HK-2 (cell line): ENCODE results near the gene HOPX.
"Not testable (repeated sequence)": the region's sequence is repeated elsewhere in the genome, so short reads cannot be mapped to it uniquely, and the experiment has no call there.

ENCODE experiments used
- DNase-seq: peaks from one replicate; pipeline ENCODE4 v3.0.0-alpha.2; 2018; ENCODE audit not compliant: unreplicated experiment

Gene HOPX

GRCh38 chr4:56681158-56681852 lies at the start of gene HOPX:
HOPX (minus strand) TSS chr4:56681296; CDS start chr4:56657816, 23,480 bp downstream.
- no peak for DNase-seq

- no peak for DNase-seq
Observed at GRCh38 chr4:56730097-56730496, 49.0 kb upstream of the HOPX start.

- DNase-seq, result no peak
Observed at GRCh38 chr4:56728512-56728911, 47.4 kb upstream of the HOPX start.

GRCh38 chr4:56727150-56727549 lies 46.1 kb upstream of the HOPX start:
- no peak for DNase-seq

- DNase-seq, result not testable (repeated sequence)
Observed at GRCh38 chr4:56726593-56726992, 45.5 kb upstream of the HOPX start.

GRCh38 chr4:56723659-56724230 lies 42.6 kb upstream of the HOPX start:
- DNase-seq, result no peak

- DNase-seq, result no peak
Observed at GRCh38 chr4:56723201-56723605, 42.1 kb upstream of the HOPX start.

GRCh38 chr4:56708146-56708545 lies 27.1 kb upstream of the HOPX start:
- no peak for DNase-seq

- DNase-seq, result no peak
Observed at GRCh38 chr4:56705966-56706365, 24.9 kb upstream of the HOPX start.

GRCh38 chr4:56705334-56705733 lies 24.2 kb upstream of the HOPX start:
- DNase-seq, result no peak

- DNase-seq, result no peak
Observed at GRCh38 chr4:56704089-56704871, 23.2 kb upstream of the HOPX start.

- DNase-seq, result no peak
Observed at GRCh38 chr4:56703378-56703777, 22.3 kb upstream of the HOPX start.

GRCh38 chr4:56701644-56702043 lies 20.5 kb upstream of the HOPX start:
- no peak for DNase-seq

GRCh38 chr4:56701161-56701480 lies 20.0 kb upstream of the HOPX start:
- DNase-seq, result no peak

- DNase-seq, result no peak
Observed at GRCh38 chr4:56699537-56700105, 18.5 kb upstream of the HOPX start.

GRCh38 chr4:56698329-56698728 lies 17.2 kb upstream of the HOPX start:
- DNase-seq, result peak; percentile 44

- no peak for DNase-seq
Observed at GRCh38 chr4:56696056-56696455, 15.0 kb upstream of the HOPX start.

GRCh38 chr4:56693476-56693875 lies 12.4 kb upstream of the HOPX start:
- not testable (repeated sequence) for DNase-seq

- DNase-seq, result no peak
Observed at GRCh38 chr4:56692576-56692975, 11.5 kb upstream of the HOPX start.

GRCh38 chr4:56691425-56691824 lies 10.3 kb upstream of the HOPX start:
- no peak for DNase-seq

- DNase-seq, result no peak
Observed at GRCh38 chr4:56690393-56690792, 9.3 kb upstream of the HOPX start.

GRCh38 chr4:56689201-56689969 lies 8.3 kb upstream of the HOPX start:
- DNase-seq, result no peak
